Smooth muscle cell (in vitro differentiated cells): Measurements from ENCODE around the gene RAB3IL1. TPM values are rescaled to one million over a fixed set of nuclear protein-coding genes. Genes with fewer than 3 reads are reported as not detected.
"Not testable (repeated sequence)": the region's sequence is repeated elsewhere in the genome, so short reads cannot be mapped to it uniquely, and the experiment has no call there.

Source experiments
- DNase-seq: peaks from one replicate; lab custom pipeline; 2025; ENCODE audit not compliant: unreplicated experiment; lab: John Stamatoyannopoulos, UW
- H2AFZ ChIP-seq: fragments of 200-600 bp; sonication (generic); 2 replicates; pipeline ENCODE4 v1.6.0; 2016; ENCODE audit warnings: antibody characterized with exemption, low read depth, mild to moderate bottlenecking
- H3F3A ChIP-seq: fragments of 200-600 bp; sonication (generic); 2 replicates; pipeline ENCODE4 v1.6.0; 2017; ENCODE audit warnings: antibody characterized with exemption, low read depth
- H3K27ac ChIP-seq: fragments of 200-600 bp; sonication (generic); 2 replicates; pipeline ENCODE4 v1.5.1; 2016; ENCODE audit warnings: low read depth, mild to moderate bottlenecking
- H3K27me3 ChIP-seq: fragments of 200-600 bp; sonication (generic); 2 replicates; pipeline ENCODE4 v1.6.1; 2016; ENCODE audit warnings: low read depth, mild to moderate bottlenecking
- H3K36me3 ChIP-seq: fragments of 200-600 bp; sonication (generic); 2 replicates; pipeline ENCODE4 v1.5.1; 2016; ENCODE audit warnings: low read depth
- H3K4me1 ChIP-seq: fragments of 200-600 bp; sonication (generic); 2 replicates; pipeline ENCODE4 v1.5.1; 2016; ENCODE audit warnings: low read depth
- H3K4me2 ChIP-seq: fragments of 200-600 bp; sonication (generic); 2 replicates; pipeline ENCODE4 v1.6.0; 2016; ENCODE audit warnings: mild to moderate bottlenecking
- H3K4me3 ChIP-seq: fragments of 200-600 bp; sonication (generic); 2 replicates; pipeline ENCODE4 v1.5.1; 2016; ENCODE audit warnings: mild to moderate bottlenecking
- H3K79me2 ChIP-seq: fragments of 200-600 bp; sonication (generic); 2 replicates; pipeline ENCODE4 v1.6.0; 2016; ENCODE audit warnings: low read depth, mild to moderate bottlenecking
- H3K9ac ChIP-seq: fragments of 200-600 bp; sonication (generic); 2 replicates; pipeline ENCODE4 v1.6.0; 2016; ENCODE audit warnings: low read depth
- H3K9me3 ChIP-seq: fragments of 200-600 bp; sonication (generic); replicated peaks from 2 replicates; pipeline ENCODE4 v1.5.1; 2016; ENCODE audit warnings: low read depth
- H4K20me1 ChIP-seq: fragments of 200-600 bp; sonication (generic); 2 replicates; pipeline ENCODE4 v1.6.0; 2016; ENCODE audit warnings: low read depth
- WGBS: methylation state at CpG from one replicate; pipeline ENCODE4 v1.1.7; 2016; ENCODE audit warnings: low lambda C conversion rate; 5-methylcytosine and 5-hydroxymethylcytosine counted together
- polyA plus RNA-seq: library from polyadenylated mRNA; unstranded; fragments of >200 nt; fragmentation: Nextera tagmentation; extraction: Ambion mirVana; gene quantifications from 2 replicates; pipeline ENCODE4 v1.2.1, GENCODE V29; 2016
- total RNA-seq: library from RNA; depleted of rRNA; stranded (reverse); fragments of >200 nt; gene quantifications from 2 replicates; pipeline ENCODE4 v1.2.3, GENCODE V29; 2014
- TF ChIP-seq, protein P1 (sequence below): fragments of 200-600 bp; sonication (generic); IDR thresholded peaks from 2 replicates; pipeline ENCODE4 v1.5.1; 2017; ENCODE audit warnings: borderline replicate concordance, mild to moderate bottlenecking, antibody characterized with exemption; ENCODE audit not compliant: insufficient read depth, poor library complexity, severe bottlenecking

Gene RAB3IL1
- total and polyA plus RNA-seq, 2 experiments from 2014 or later = 4.9 to 11.6 TPM

GRCh38 chr11:61883327-61883726 is 34.0 kb downstream of the RAB3IL1 start:
- Histone ChIP-seq H3K79me2 (no peaks in the 10 kb centered on the region), H3K27ac (no peak overlapping the region)
- TF ChIP-seq, protein P1, sequence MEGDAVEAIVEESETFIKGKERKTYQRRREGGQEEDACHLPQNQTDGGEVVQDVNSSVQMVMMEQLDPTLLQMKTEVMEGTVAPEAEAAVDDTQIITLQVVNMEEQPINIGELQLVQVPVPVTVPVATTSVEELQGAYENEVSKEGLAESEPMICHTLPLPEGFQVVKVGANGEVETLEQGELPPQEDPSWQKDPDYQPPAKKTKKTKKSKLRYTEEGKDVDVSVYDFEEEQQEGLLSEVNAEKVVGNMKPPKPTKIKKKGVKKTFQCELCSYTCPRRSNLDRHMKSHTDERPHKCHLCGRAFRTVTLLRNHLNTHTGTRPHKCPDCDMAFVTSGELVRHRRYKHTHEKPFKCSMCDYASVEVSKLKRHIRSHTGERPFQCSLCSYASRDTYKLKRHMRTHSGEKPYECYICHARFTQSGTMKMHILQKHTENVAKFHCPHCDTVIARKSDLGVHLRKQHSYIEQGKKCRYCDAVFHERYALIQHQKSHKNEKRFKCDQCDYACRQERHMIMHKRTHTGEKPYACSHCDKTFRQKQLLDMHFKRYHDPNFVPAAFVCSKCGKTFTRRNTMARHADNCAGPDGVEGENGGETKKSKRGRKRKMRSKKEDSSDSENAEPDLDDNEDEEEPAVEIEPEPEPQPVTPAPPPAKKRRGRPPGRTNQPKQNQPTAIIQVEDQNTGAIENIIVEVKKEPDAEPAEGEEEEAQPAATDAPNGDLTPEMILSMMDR = no peak

DNA sequence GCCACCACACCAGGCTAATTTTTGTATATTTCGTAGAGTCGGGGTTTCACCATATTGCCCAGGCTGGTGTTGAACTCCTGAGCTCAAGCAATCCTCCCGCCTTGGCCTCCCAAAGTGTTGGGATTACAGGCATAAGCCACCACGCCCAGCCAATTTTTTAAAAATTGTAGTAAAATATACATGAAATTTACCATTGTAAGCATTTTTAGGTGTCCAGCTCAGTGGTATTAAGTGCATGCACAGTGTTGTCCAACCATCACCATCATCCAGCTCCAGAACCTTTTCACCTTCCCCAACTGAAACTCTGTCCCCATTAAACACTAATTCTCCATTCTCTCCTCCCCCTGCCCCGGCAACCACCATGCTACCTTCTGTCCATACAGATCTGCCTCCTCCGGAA is 34.5 kb downstream of the RAB3IL1 start:
- DNase-seq = no peak
- 80% methylated on average over 6 of the region's 6 CpGs for WGBS
- H3K4me1 ChIP-seq = no peaks in the 10 kb centered on the region
- H3K27me3 ChIP-seq = no peaks in the 10 kb centered on the region
- H3K79me2 ChIP-seq = no peaks in the 10 kb centered on the region
- H3K4me3 ChIP-seq = no peak overlapping the region
- H3K4me2 ChIP-seq = no peak overlapping the region
- H4K20me1 ChIP-seq = no peaks in the 10 kb centered on the region
- no peaks in the 10 kb centered on the region for H3K36me3 ChIP-seq
- H3K27ac ChIP-seq = no peak overlapping the region
- H3F3A ChIP-seq = no peaks in the 10 kb centered on the region
- TF ChIP-seq, protein P1 = no peak
- H3K9me3 ChIP-seq = no peaks in the 10 kb centered on the region
- H3K9ac ChIP-seq = no peak overlapping the region
- H2AFZ ChIP-seq = no peak overlapping the region

More at GRCh38 chr11:61883327-61883726, 34.0 kb downstream of the RAB3IL1 start:
- H3K36me3 ChIP-seq = no peaks in the 10 kb centered on the region
- no peak overlapping the region for H3K9ac ChIP-seq
- no peaks in the 10 kb centered on the region for H3K27me3 ChIP-seq
- WGBS = 95% methylated on average over 10 of the region's 10 CpGs
- no peak overlapping the region for H3K4me2 ChIP-seq
- no peaks in the 10 kb centered on the region for H3K9me3 ChIP-seq
- no peaks in the 10 kb centered on the region for H3F3A ChIP-seq
- H3K4me1 ChIP-seq = no peaks in the 10 kb centered on the region
- H4K20me1 ChIP-seq = no peaks in the 10 kb centered on the region
- no peak overlapping the region for H3K4me3 ChIP-seq
- H2AFZ ChIP-seq = no peak overlapping the region
- DNase-seq = no peak

- H3F3A ChIP-seq, H3K9ac ChIP-seq, DNase-seq, H4K20me1 ChIP-seq, H3K4me2 ChIP-seq, H3K27ac ChIP-seq, H3K36me3 ChIP-seq, H2AFZ ChIP-seq, H3K9me3 ChIP-seq, H3K79me2 ChIP-seq, H3K4me1 ChIP-seq, H3K4me3 ChIP-seq, H3K27me3 ChIP-seq: not testable (repeated sequence)
- WGBS = 81% methylated on average over 3 of the region's 3 CpGs
Observed at GRCh38 chr11:61882267-61882666, 35.1 kb downstream of the RAB3IL1 start.

GRCh38 chr11:61881397-61881796 is 36.0 kb downstream of the RAB3IL1 start:
- no peaks in the 10 kb centered on the region for H3K9me3 ChIP-seq
- H3K4me2 ChIP-seq = no peak overlapping the region
- TF ChIP-seq, protein P1 = no peak
- no peaks in the 10 kb centered on the region for H3K4me1 ChIP-seq
- H3K27me3 ChIP-seq = no peaks in the 10 kb centered on the region
- no peak overlapping the region for H3K9ac ChIP-seq
- no peak overlapping the region for H3K27ac ChIP-seq
- H3K4me3 ChIP-seq = no peak overlapping the region
- no peak for DNase-seq
- no peaks in the 10 kb centered on the region for H3K79me2 ChIP-seq
- no peak overlapping the region for H2AFZ ChIP-seq
- H3F3A ChIP-seq = no peaks in the 10 kb centered on the region
- WGBS = 70% methylated on average over 3 of the region's 3 CpGs
- no peaks in the 10 kb centered on the region for H3K36me3 ChIP-seq
- no peaks in the 10 kb centered on the region for H4K20me1 ChIP-seq
